NCI-H748 treated with DMSO at 0.1 percent for 48 hours (cell line): ENCODE data around the gene KIF17.
A peak's percentile ranks its signal among the peaks of the same experiment; 100 is the strongest.
"Not testable (repeated sequence)": the region's sequence is repeated elsewhere in the genome, so short reads cannot be mapped to it uniquely, and the experiment has no call there.

Experiments
- DNase-seq: peaks from one replicate; lab custom pipeline; 2025; lab: John Stamatoyannopoulos, UW

The KIF17 gene

GRCh38 chr1:20686883-20687725 lies 30.7 kb downstream of the KIF17 start:
- DNase-seq: no peak

- no peak for DNase-seq
These were observed 32.1 kb downstream of the KIF17 start for GRCh38 chr1:20685741-20686140.

GRCh38 chr1:20685099-20685662 lies 32.6 kb downstream of the KIF17 start:
- DNase-seq: no peak

- DNase-seq: no peak
These were observed 33.2 kb downstream of the KIF17 start for GRCh38 chr1:20684651-20685050.

GRCh38 chr1:20684050-20684620 lies 33.7 kb downstream of the KIF17 start:
- no peak for DNase-seq

- no peak for DNase-seq
These were observed 34.2 kb downstream of the KIF17 start for GRCh38 chr1:20683614-20684013.

- no peak for DNase-seq
These were observed 35.1 kb downstream of the KIF17 start for GRCh38 chr1:20682571-20683236.

- no peak for DNase-seq
These were observed 35.8 kb downstream of the KIF17 start for GRCh38 chr1:20681999-20682398.

GRCh38 chr1:20680269-20680668 lies 37.5 kb downstream of the KIF17 start:
- DNase-seq: no peak

- no peak for DNase-seq
These were observed 39.2 kb downstream of the KIF17 start for GRCh38 chr1:20678599-20678998.

GRCh38 chr1:20673626-20674025 lies 44.2 kb downstream of the KIF17 start:
- DNase-seq: not testable (repeated sequence)

- DNase-seq: no peak
These were observed 45.6 kb downstream of the KIF17 start for GRCh38 chr1:20672265-20672632.

GRCh38 chr1:20670936-20671335 lies 46.9 kb downstream of the KIF17 start:
- no peak for DNase-seq

- DNase-seq: no peak
These were observed 49.2 kb downstream of the KIF17 start for GRCh38 chr1:20668581-20668980.

GRCh38 chr1:20666804-20667203 lies 51.0 kb downstream of the KIF17 start:
- DNase-seq: no peak

GRCh38 chr1:20666146-20666545 lies 51.7 kb downstream of the KIF17 start:
- DNase-seq: no peak

- no peak for DNase-seq
These were observed 52.1 kb downstream of the KIF17 start for GRCh38 chr1:20665726-20666125.

- DNase-seq: no peak
These were observed 53.7 kb downstream of the KIF17 start for GRCh38 chr1:20663969-20664715.

GRCh38 chr1:20663365-20663764 lies 54.4 kb downstream of the KIF17 start:
- no peak for DNase-seq

- DNase-seq: no peak
These were observed 55.7 kb downstream of the KIF17 start for GRCh38 chr1:20662110-20662475.

- DNase-seq: peak; percentile 90
These were observed 56.3 kb downstream of the KIF17 start, which contains the start of gene DDOST for GRCh38 chr1:20661207-20662109. Gene DDOST (minus strand): TSS chr1:20661369. CDS start chr1:20661350, 19 bp downstream.
